GM18498 (cell line): Measurements from ENCODE around the gene DHX30.

Experiments
- ATAC-seq: cut with Tn5 transposase; IDR thresholded peaks from one replicate; pipeline ENCODE4 v1.9.1; 2021; ENCODE audit warnings: mild to moderate bottlenecking, moderate library complexity; ENCODE audit not compliant: unreplicated experiment

Gene DHX30

GRCh38 chr3:47852604-47853602 lies 50.0 kb downstream of the DHX30 start:
- ATAC-seq = no peak

- no peak for ATAC-seq
Observed at GRCh38 chr3:47854267-47854666, 51.3 kb downstream of the DHX30 start.

GRCh38 chr3:47854720-47855455 lies 52.0 kb downstream of the DHX30 start:
- ATAC-seq = no peak

- ATAC-seq = no peak
Observed at GRCh38 chr3:47855461-47856383, 52.8 kb downstream of the DHX30 start.

- no peak for ATAC-seq
Observed at GRCh38 chr3:47856669-47857068, 53.7 kb downstream of the DHX30 start.

- no peak for ATAC-seq
Observed at GRCh38 chr3:47857151-47857550, 54.2 kb downstream of the DHX30 start.

GRCh38 chr3:47859956-47860605 lies 57.1 kb downstream of the DHX30 start:
- no peak for ATAC-seq

- no peak for ATAC-seq
Observed at GRCh38 chr3:47863391-47864128, 60.6 kb downstream of the DHX30 start.

GRCh38 chr3:47865192-47865591 lies 62.3 kb downstream of the DHX30 start:
- no peak for ATAC-seq

GRCh38 chr3:47867451-47868044 lies 64.6 kb downstream of the DHX30 start:
- no peak for ATAC-seq

GRCh38 chr3:47868306-47868705 lies 65.4 kb downstream of the DHX30 start:
- ATAC-seq = no peak

GRCh38 chr3:47870156-47870555 lies 67.2 kb downstream of the DHX30 start:
- no peak for ATAC-seq

- no peak for ATAC-seq
Observed at GRCh38 chr3:47870702-47871260, 67.8 kb downstream of the DHX30 start.

- ATAC-seq = no peak
Observed at GRCh38 chr3:47871389-47871788, 68.5 kb downstream of the DHX30 start.

GRCh38 chr3:47872916-47873315 lies 70.0 kb downstream of the DHX30 start:
- no peak for ATAC-seq

GRCh38 chr3:47874438-47874837 lies 71.5 kb downstream of the DHX30 start:
- no peak for ATAC-seq

- no peak for ATAC-seq
Observed at GRCh38 chr3:47874913-47875312, 72.0 kb downstream of the DHX30 start.

- no peak for ATAC-seq
Observed at GRCh38 chr3:47877290-47877689, 74.4 kb downstream of the DHX30 start.

GRCh38 chr3:47877719-47878118 lies 74.8 kb downstream of the DHX30 start:
- ATAC-seq = no peak
